Endothelial cell of umbilical vein (primary cell): ENCODE results near the gene PDE1C. TPM values are rescaled to one million over a fixed set of nuclear protein-coding genes. Genes with fewer than 3 reads are reported as not detected.
"Not testable (repeated sequence)": the region's sequence is repeated elsewhere in the genome, so short reads cannot be mapped to it uniquely, and the experiment has no call there.

Source experiments
- BruUV-seq: library from RNA; stranded (reverse); fragments of 400-500 nt; replicated peaks from 2 replicates; lab custom pipeline; 2021; lab: Mats Ljungman, UMichigan
- CTCF ChIA-PET: fragments of 300-600, 350-600 bp; sonication (Branson Sonifier 250); formaldehyde crosslinking; loops from one replicate; lab custom pipeline; 2021; ENCODE audit warnings: antibody characterized with exemption, inconsistent platforms; lab: Charles Lee
- POLR2A ChIA-PET: fragments of 300-600, 350-600 bp; sonication (Branson Sonifier 250); formaldehyde crosslinking; loops from one replicate; lab custom pipeline; 2021; ENCODE audit warnings: antibody characterized with exemption, inconsistent platforms; lab: Charles Lee
- DNase-seq: peaks from one replicate; pipeline ENCODE4 v3.0.0-alpha.2; 2011; ENCODE audit warnings: low read depth, low spot score
- FAIRE-seq: peaks from 2 replicates; lab custom pipeline; 2011; peaks lifted over from hg19 to GRCh38; lab: Jason Lieb, UNC
- H2AFZ ChIP-seq: 2 replicates; pipeline ENCODE4 v1.6.0; 2012; ENCODE audit warnings: low read depth, low read length, control low read depth, inconsistent platforms
- H3K27ac ChIP-seq: 2 replicates; pipeline ENCODE4 v1.5.1; 2011; ENCODE audit warnings: low read depth, mild to moderate bottlenecking, control low read depth, low read length, moderate library complexity; ENCODE audit not compliant: insufficient read depth
- H3K27me3 ChIP-seq, 2 experiments: 2 replicates each; pipeline versions ENCODE4 v1.6.0 to v1.6.1; 2011; ENCODE audit warnings: low read length in 2 of 2, mixed read lengths in 1 of 2; ENCODE audit not compliant: control insufficient read depth in 2 of 2, insufficient read depth in 2 of 2
- H3K36me3 ChIP-seq, 2 experiments: 2 replicates in 1 of 2; 3 replicates in 1 of 2; pipeline ENCODE4 v1.5.1; 2011; ENCODE audit warnings: low read length in 2 of 2, mild to moderate bottlenecking in 1 of 2, moderate library complexity in 1 of 2; ENCODE audit not compliant: control insufficient read depth in 2 of 2, insufficient read depth in 2 of 2; ENCODE audit errors: extremely low read depth in 1 of 2
- H3K4me1 ChIP-seq: 3 replicates; pipeline ENCODE4 v1.5.1; 2011; ENCODE audit warnings: mild to moderate bottlenecking, low read length; ENCODE audit not compliant: control insufficient read depth, insufficient read depth; ENCODE audit errors: extremely low read depth
- H3K4me2 ChIP-seq: 2 replicates; pipeline ENCODE4 v1.6.1; 2011; ENCODE audit warnings: low read length, control low read depth, mixed read lengths; ENCODE audit not compliant: insufficient read depth
- H3K4me3 ChIP-seq, 3 experiments: fragments of 200-600 bp in 1 of 3; sonication (generic), shearing (Covaris generic) in 1 of 3; replicated peaks in 1 of 3; 2 replicates each; pipeline ENCODE4 v1.5.1; 2011 to 2016; ENCODE audit warnings: control low read depth in 3 of 3, low read length in 3 of 3, mild to moderate bottlenecking in 2 of 3, inconsistent platforms in 1 of 3, low read depth in 1 of 3, moderate library complexity in 1 of 3; ENCODE audit not compliant: insufficient read depth in 1 of 3
- H3K79me2 ChIP-seq: 2 replicates; pipeline ENCODE4 v1.6.0; 2012; ENCODE audit warnings: low read length, inconsistent platforms; ENCODE audit not compliant: control insufficient read depth, insufficient read depth
- H3K9ac ChIP-seq: replicated peaks from 2 replicates; pipeline ENCODE3; 2011; ENCODE audit warnings: low read length, control low read depth; ENCODE audit not compliant: insufficient read depth; ENCODE audit errors: extremely low read depth
- H3K9me1 ChIP-seq: replicated peaks from 3 replicates; pipeline ENCODE4 v1.6.0; 2011; ENCODE audit warnings: mild to moderate bottlenecking, low read length; ENCODE audit not compliant: control insufficient read depth, insufficient read depth; ENCODE audit errors: extremely low read depth
- H3K9me3 ChIP-seq: replicated peaks from 2 replicates; pipeline ENCODE4 v1.5.1; 2012; ENCODE audit warnings: low read length, inconsistent platforms; ENCODE audit not compliant: control insufficient read depth, insufficient read depth
- H4K20me1 ChIP-seq: replicated peaks from 2 replicates; pipeline ENCODE3; 2011; ENCODE audit warnings: mild to moderate bottlenecking, low read length; ENCODE audit not compliant: control insufficient read depth, insufficient read depth; ENCODE audit errors: extremely low read depth
- EZH2 ChIP-seq: IDR thresholded peaks from 2 replicates; pipeline ENCODE4 v1.6.1; 2012; ENCODE audit warnings: borderline replicate concordance, low read depth, mild to moderate bottlenecking, moderate library complexity, low read length, inconsistent platforms; ENCODE audit not compliant: severe bottlenecking
- FOS ChIP-seq: IDR thresholded peaks from 2 replicates; pipeline ENCODE4 v1.6.1; 2011; ENCODE audit warnings: mild to moderate bottlenecking, low read length, moderate library complexity, borderline replicate concordance; ENCODE audit not compliant: insufficient read depth
- GATA2 ChIP-seq: IDR thresholded peaks from 2 replicates; pipeline ENCODE4 v1.7.0; 2011; ENCODE audit warnings: low read depth, mild to moderate bottlenecking, moderate library complexity, mixed read lengths, low read length; ENCODE audit not compliant: insufficient read length, insufficient read depth
- JUN ChIP-seq: IDR thresholded peaks from 2 replicates; pipeline ENCODE4 v1.6.1; 2011; ENCODE audit warnings: borderline replicate concordance, low read depth; ENCODE audit not compliant: insufficient read length, insufficient read depth
- MYC ChIP-seq: IDR thresholded peaks from one replicate; pipeline ENCODE4 v1.6.1; 2011; ENCODE audit warnings: mild to moderate bottlenecking, low read depth, low read length
- POLR2A ChIP-seq: IDR thresholded peaks from 2 replicates; pipeline ENCODE4 v1.6.1; 2012; ENCODE audit warnings: low read depth, mild to moderate bottlenecking, control low read depth, low read length
- POLR2AphosphoS5 ChIP-seq: IDR thresholded peaks from 2 replicates; pipeline ENCODE4 v1.6.1; 2012; ENCODE audit warnings: low read depth, mild to moderate bottlenecking, control low read depth, low read length, moderate library complexity; ENCODE audit not compliant: insufficient read depth
- dilution Hi-C: fragments of 300-500 bp; cut with MboI; formaldehyde crosslinking; loops from one replicate; pipeline ENCODE4 v1.15.0; 2019; ENCODE audit warnings: low sequenced_read_pairs; ENCODE audit not compliant: extremely low pct_ligation_motif_present
- intact Hi-C: fragments of 100-400 bp; cut with micrococcal nuclease; formaldehyde crosslinking; loops from one replicate; pipeline ENCODE4 v1.10.0; 2022
- polyA plus RNA-seq, 4 experiments: library from polyadenylated mRNA; depleted of rRNA in 3 of 4; stranded (reverse) in 3 of 4; unstranded in 1 of 4; fragments of >200 nt; gene quantifications; 2 replicates each; pipeline versions ENCODE4 v1.2.1 to v1.2.3, GENCODE V29; 2011 to 2012; ENCODE audit warnings: missing spikeins in 1 of 4
- total RNA-seq: library from RNA; stranded (reverse); gene quantifications from 2 replicates; pipeline ENCODE4 v1.2.3, GENCODE V29; 2021
- TF ChIP-seq, protein P1 (sequence below), 2 donors: IDR thresholded peaks; 1 replicate in 1 of 2; 2 replicates in 1 of 2; pipeline ENCODE4 v1.5.1; 2011; ENCODE audit warnings: low read length in 2 of 2, mild to moderate bottlenecking in 2 of 2, moderate library complexity in 2 of 2, control low read depth in 1 of 2, inconsistent platforms in 1 of 2, low read depth in 1 of 2; ENCODE audit not compliant: insufficient read depth in 1 of 2; ENCODE audit errors: extremely low read depth in 1 of 2
- TF ChIP-seq, protein P2 (sequence below): IDR thresholded peaks from 2 replicates; pipeline ENCODE4 v1.6.1; 2011; ENCODE audit not compliant: insufficient read depth, insufficient read length

Gene PDE1C
- total and polyA plus RNA-seq, 2 donors (not counting 3 experiments of a cell fraction or from before 2014, with no cell fraction given), result 0.90 to 3.1 TPM

DNA sequence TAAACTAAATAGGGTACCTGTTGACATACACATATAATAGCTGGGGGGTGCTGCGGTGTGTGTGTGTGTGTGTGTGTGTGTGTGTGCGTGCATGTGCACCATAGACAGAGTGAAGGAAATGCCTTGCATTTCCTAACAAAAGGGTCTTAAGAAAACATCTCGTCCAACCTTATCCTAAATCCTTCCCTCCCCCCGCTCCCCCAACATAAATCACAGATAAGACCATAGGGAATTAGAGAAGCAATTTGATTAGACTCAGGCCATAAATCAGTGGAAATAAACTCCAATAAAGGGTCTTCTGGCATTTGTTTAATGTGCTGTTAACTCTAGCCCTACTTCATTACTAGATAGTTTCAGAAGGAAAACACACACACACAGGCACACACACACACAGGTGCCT lies 234.7 kb downstream of the PDE1C start:
- peaks cover 2% of the 10 kb centered on the region for H3K4me1 ChIP-seq
- H3K79me2 ChIP-seq, result no peaks in the 10 kb centered on the region
- POLR2A ChIA-PET, result no interaction called here
- H3K27ac ChIP-seq, result no peak overlapping the region
- H4K20me1 ChIP-seq, result no peaks in the 10 kb centered on the region
- dilution Hi-C loops (no loop called here), intact Hi-C loops (no loop called here)
- H3K4me2 ChIP-seq, result no peak overlapping the region
- no peaks in the 10 kb centered on the region for H3K27me3 ChIP-seq
- no peaks in the 10 kb centered on the region for H3K36me3 ChIP-seq
- no TSS peak for BruUV-seq
- H3K9me1 ChIP-seq, result no peaks in the 10 kb centered on the region
- TF ChIP-seq FOS (no peak), GATA2 (no peak), EZH2 (no peak), JUN (no peak), POLR2AphosphoS5 (no peak), POLR2A (no peak), MYC (no peak)
- TF ChIP-seq, protein P1, sequence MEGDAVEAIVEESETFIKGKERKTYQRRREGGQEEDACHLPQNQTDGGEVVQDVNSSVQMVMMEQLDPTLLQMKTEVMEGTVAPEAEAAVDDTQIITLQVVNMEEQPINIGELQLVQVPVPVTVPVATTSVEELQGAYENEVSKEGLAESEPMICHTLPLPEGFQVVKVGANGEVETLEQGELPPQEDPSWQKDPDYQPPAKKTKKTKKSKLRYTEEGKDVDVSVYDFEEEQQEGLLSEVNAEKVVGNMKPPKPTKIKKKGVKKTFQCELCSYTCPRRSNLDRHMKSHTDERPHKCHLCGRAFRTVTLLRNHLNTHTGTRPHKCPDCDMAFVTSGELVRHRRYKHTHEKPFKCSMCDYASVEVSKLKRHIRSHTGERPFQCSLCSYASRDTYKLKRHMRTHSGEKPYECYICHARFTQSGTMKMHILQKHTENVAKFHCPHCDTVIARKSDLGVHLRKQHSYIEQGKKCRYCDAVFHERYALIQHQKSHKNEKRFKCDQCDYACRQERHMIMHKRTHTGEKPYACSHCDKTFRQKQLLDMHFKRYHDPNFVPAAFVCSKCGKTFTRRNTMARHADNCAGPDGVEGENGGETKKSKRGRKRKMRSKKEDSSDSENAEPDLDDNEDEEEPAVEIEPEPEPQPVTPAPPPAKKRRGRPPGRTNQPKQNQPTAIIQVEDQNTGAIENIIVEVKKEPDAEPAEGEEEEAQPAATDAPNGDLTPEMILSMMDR (IDR thresholded peaks at IDR 0.05; ENCODE audit: extremely low read depth in 1 of 2, insufficient read depth in 1 of 2, low read depth in 1 of 2, low read length in 2 of 2), result no peak
- TF ChIP-seq, protein P2, sequence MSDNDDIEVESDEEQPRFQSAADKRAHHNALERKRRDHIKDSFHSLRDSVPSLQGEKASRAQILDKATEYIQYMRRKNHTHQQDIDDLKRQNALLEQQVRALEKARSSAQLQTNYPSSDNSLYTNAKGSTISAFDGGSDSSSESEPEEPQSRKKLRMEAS, result no peak
- no peaks in the 10 kb centered on the region for H3K9me3 ChIP-seq
- FAIRE-seq, result no peak
- H3K4me3 ChIP-seq, result no peak overlapping the region
- H3K9ac ChIP-seq, result no peak overlapping the region
- no peak for DNase-seq
- CTCF ChIA-PET, result interaction anchor here (1.4 kb wide), 1 partner anchor 21 kb away, joined by 4 read pairs; no protein-coding TSS in a partner anchor
- no peak overlapping the region for H2AFZ ChIP-seq

DNA sequence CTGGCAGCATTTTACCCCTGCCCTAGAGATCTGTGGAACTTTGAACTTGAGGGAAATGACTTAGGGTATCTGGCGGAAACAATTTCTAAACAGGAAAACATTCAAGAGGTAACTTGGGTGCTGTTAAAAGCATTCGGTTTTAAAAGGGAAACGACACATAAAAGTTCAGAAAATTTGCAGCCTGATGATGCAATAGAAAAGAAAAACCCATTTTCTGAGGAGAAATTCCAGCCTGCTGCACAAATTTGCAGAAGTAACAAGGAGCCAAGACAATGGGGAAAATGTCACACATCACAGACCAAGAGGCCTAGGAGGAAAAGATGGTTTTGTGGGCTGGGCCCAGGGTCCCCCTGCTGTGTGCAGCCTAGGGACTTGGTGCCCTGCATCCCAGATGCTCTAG lies 236.6 kb downstream of the PDE1C start:
- H3K9me1 ChIP-seq, H3K36me3 ChIP-seq, FAIRE-seq, CTCF ChIA-PET, H3K9ac ChIP-seq, dilution Hi-C loops, H3K9me3 ChIP-seq, H3K79me2 ChIP-seq, DNase-seq, H3K4me2 ChIP-seq, H4K20me1 ChIP-seq, intact Hi-C loops, H2AFZ ChIP-seq, POLR2A ChIA-PET, H3K27me3 ChIP-seq, H3K4me3 ChIP-seq, H3K27ac ChIP-seq, BruUV-seq: not testable (repeated sequence)
- peaks cover 17% of the 10 kb centered on the region for H3K4me1 ChIP-seq
